Central memory CD4-positive, alpha-beta T cell (primary cell): ENCODE measurements around the gene DIPK1C.

Experiments
- DNase-seq: peaks from one replicate; pipeline ENCODE4 v3.0.0; 2022

The DIPK1C gene

DNA sequence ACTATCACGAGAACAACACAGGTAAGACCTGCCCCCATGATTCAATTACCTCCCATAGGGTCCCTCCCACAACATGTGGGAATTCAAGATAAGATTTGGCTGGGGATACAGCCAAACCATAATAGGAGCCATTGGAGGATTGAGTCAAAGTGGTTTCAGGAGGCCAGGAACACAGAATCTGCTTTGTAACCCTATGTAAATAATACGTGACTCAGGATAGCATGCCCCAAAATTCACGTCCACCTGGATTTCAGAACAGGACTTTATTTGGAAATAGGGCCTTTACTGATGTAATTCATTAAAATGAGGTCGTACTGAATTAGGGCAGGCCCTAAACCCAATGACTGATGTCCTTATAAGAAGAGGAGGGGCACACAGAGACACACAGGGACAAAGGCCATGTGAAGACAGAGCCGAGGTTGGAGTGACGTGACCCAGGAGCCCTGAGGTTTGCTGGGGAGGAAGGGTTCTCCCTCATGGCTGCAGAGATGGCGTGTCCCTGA, 23.1 kb upstream of the DIPK1C start:
- DNase-seq = no peak

DNA sequence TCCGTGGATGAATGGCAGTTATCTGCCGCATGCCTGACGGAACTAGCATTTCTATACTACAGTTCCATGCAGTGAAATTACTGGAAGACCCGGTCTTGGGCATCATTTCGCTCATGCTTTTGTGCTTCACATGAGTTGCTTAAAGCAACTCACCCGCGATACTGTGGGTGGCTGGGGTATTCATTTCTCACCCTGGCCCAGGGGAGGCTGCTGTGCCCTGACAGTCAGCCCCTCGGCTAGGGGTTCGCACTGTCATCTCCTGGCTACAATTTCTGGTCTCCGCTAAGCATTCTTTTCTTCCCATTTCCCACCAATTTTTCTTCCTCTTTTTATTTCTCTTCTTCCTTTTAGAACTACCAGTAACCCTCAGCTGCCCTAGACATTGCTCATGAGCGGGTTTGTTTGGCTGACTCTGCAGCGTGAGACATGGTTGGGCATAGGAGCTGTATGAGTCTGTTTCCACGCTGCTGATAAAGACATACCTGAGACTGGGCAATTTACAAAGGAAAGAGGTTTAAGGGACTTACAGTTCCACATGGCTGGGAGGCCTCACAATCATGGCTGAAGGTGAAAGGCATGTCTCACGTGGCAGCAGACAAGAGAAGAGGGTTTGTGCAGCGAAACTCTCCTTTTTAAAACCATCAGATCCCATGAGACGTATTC, 22.5 kb upstream of the DIPK1C start:
- DNase-seq = no peak

DNA sequence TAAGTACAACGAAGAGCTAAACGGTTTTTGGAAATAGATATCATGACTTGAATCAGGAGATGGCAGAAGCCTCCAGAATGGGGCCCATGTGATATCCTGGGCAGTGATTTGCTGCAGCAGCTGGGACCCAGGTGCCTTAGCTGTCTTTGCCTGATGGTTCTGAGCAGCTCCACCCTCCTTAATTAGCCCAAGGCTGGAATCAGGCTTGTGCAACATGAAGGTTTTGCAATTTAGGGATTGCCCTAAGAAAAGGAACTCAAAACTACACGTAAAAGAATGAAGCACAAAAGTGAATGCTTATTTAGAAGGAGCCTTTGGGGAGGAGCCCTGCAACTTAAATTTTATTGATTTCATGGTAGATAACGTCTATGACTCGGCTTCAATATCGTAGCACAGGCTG, 21.8 kb upstream of the DIPK1C start:
- no peak for DNase-seq

DNA sequence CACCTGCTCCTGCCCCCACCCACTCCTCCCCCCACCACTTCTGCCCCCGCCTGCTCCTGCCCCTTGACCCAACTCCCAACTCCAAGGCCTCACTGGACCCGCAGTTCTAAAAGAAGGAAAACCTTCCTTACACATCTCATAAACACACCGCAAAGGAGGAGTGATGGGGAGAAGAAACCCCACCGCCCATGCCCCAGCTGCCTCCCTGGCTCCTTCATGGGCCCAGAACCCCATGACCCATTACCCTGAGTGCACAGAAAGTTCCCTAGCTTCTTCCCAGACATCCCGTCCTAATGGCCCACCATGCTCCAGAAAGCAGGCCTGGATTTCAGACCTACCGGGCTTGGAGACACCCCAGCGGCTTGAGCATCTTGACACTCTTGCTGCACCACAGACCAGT, 21.2 kb upstream of the DIPK1C start:
- DNase-seq = no peak

GRCh38 chr18:74477771-74478170, 20.7 kb upstream of the DIPK1C start:
- no peak for DNase-seq

- DNase-seq = no peak
These were observed 19.0 kb upstream of the DIPK1C start for GRCh38 chr18:74476140-74476539.

- DNase-seq = no peak
These were observed 17.0 kb upstream of the DIPK1C start for GRCh38 chr18:74473976-74474640.

- no peak for DNase-seq
These were observed 15.2 kb upstream of the DIPK1C start for GRCh38 chr18:74472312-74472711.

DNA sequence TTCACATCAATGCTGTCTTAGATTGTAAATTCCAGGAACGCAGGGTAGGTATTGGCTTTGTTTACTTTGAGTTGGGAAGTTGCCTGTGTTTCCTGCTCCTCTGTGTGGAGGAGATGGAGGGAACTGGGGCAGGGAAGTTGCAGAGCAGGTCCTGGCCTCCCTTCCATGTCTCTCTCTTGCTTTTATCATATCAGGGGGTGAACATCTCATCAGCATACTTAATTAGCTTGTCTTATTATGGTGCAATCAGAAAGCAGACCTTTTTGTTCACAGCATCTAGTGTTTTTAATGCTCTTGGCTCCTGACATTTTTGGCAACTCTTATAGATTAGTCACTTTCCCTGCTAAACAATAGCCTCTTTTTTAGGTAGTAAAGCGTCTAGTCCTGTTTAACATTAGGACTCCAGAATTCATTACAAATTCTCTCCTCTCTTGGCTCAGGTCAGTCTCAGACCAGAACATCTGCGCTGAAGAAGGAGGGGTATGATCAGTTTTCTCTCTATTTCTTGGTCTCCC, 11.5 kb upstream of the DIPK1C start:
- DNase-seq = no peak

DNA sequence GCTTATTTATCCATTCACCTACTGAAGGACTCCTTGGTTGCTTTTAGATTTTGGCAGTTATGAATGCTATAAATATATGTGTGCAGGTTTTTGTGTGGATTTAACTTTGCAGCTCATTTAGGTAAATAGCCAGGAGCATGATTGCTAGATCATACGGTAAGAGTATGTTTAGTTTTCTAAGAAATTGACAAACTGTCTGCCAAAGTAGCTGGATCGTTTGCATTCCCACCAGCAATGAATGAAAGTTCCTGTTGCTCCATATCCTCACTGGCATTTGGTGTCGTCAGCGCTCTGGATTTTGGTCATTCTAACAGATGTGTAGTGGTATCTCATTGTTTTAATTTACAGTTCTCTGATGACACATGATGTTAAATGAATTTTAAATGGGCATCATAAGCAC, 8.7 kb upstream of the DIPK1C start:
- no peak for DNase-seq

- DNase-seq = no peak
These were observed 6.9 kb upstream of the DIPK1C start for GRCh38 chr18:74463983-74464382.

DNA sequence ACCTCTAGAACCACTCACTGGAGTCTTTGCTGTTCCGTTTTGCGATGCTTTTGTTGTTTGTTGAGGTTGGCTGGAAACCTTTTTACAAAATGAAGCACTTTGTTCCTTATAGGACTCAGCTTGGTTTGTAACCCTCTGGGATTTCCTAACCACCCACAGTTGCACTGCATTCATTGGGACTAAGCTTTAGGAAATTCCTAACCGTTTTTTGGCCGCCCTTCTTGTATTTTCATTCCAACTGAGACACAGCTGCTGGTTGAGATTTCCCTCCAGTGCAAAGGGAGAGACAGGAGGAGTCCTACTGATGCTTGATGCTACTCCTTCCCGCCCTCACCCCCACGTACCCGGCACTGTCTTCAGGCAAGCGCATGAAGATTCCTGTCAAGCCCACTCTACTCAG, 6.1 kb upstream of the DIPK1C start:
- no peak for DNase-seq

DNA sequence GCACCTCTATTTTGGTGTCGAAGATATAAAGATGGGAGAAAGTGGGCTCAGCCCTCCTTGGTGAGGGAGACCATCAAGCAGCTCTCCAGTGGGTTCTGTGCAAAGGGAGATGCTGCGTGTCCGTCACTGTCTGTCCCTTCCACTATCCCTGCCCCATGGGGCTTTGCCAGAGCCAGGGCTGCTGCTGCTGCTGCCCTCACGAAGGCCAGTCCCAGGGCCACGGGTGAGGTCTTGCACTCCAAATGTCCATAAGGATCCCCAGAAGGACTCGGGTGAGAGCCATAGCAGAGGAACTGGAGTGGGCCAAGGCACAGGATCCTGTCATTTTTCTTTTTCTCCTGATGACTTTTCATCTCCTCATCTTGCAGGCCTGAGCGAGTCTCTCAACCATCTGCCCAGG, 3.7 kb upstream of the DIPK1C start:
- DNase-seq = no peak

DNA sequence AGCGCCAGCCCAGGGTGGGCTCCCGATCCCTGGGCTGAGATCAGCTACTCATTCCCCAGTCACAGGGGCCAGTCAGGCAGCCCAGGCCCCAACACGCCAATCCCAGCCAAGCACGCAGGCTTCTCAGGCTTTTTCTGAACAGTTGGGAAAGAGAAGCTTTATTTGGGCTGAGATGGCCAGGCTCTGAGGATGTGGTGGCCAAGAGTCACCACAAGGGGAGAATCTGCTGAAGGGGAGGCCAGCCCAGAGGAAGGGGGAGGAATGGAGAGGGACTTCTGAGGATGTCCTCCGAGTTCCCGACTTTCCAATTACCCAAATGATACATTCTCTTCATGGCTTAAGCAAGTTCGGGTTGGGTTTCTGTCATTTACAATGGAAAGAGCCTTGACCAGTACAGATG, 2.8 kb upstream of the DIPK1C start:
- no peak for DNase-seq

DNA sequence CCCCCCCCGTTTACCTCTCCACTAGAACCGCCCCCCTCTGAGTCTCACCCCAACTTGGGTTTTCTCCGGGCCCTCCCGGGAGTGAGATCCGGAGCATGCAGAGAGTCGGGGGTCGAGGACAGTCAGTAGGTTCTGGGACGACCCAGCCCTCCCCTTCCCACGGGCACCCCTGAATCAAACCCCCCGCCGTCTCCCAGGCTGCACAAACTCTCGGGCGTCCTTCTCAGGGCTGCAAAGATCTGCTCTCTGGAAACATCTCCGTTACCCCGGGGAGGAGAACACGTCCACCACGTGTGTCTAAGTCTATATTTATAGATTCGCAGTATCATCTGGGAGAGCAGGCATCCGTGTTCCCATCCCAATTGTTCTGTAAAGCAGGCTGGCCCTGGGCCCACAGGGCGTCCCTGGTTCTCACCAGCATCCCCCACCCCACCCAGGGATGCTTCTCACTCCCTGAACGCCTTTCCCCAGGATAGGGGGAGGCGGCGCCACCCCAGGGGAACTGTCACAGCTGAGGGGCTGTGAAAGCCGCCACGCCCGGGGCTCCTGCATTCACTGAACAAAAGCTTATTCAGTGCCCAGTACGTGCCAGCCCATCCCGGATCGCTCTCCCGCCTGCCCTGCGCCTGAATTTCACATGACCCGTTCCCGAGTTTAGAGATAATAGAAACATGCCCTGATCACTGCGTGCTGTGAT, 765 bp upstream of the DIPK1C start:
- DNase-seq = no peak

GRCh38 chr18:74456349-74457042, 612 bp downstream of the DIPK1C start:
- no peak for DNase-seq

DNA sequence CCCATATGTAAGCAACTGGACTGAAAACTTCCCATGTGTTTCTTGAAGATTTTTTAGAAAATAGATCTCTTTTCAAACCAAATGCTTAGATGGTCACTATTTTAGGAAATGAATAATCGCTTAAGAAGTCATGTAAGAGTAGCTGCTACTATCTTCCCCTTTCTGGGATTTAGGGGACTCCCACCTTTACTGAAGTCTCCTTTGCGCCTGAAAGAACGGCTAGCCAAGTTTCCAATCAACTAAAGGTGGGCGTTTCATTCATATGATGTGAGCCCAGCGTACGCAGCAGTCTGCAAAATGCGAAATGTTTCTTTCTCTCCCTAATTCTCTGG, 1.1 kb downstream of the DIPK1C start:
- no peak for DNase-seq

DNA sequence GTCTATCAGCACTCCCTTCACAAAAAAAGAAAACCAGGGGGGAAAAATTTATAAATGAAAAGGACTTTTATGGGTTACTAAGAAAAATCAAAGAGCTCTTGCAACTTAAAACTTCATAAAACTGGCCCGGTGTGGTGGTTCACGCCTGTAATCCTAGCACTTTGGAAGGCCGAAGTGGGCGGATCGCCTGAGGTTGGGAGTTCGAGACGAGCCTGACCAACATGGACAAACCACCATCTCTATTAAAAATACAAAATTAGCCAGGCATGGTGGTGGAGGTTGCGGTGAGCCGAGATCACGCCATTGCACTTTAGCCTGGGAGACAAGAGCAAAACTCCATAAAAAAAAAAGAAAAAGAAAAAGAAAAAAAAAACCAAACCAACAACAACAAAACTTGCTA, 1.7 kb downstream of the DIPK1C start:
- DNase-seq = no peak

GRCh38 chr18:74454279-74454751, 2.8 kb downstream of the DIPK1C start:
- DNase-seq = no peak

- DNase-seq = no peak
These were observed 3.4 kb downstream of the DIPK1C start for GRCh38 chr18:74453642-74454198.

- DNase-seq = no peak
These were observed 4.0 kb downstream of the DIPK1C start for GRCh38 chr18:74453016-74453566.

DNA sequence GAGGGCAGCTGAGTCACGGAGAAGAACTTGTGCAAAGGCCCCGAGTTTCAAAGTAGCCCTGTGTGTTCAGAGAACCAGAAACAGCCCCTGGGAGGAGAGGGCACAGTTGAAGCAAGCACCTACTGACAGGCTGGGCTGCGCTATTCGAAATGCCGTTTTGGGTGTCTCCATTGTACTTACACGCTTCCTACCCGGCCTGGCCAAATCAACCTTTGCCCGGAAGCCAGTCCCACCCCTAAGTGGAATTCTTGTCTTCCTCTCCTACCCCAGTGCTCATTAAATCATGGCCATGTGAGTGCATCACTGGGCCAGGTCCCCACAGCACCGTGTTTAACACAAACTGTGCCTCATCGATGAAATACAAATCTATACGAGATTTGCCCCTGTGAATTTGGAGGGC, 6.0 kb downstream of the DIPK1C start:
- no peak for DNase-seq

GRCh38 chr18:74450626-74451025, 6.5 kb downstream of the DIPK1C start:
- DNase-seq = no peak
